Endometrial microvascular endothelial cells (primary cell): ENCODE data around the gene ALKBH2. TPM values are rescaled to one million over a fixed set of nuclear protein-coding genes. Genes with fewer than 3 reads are reported as not detected.

Experiments
- in situ Hi-C: cut with HindIII; loops from 2 replicates; pipeline ENCODE4 v1.10.0; 2017; ENCODE audit warnings: low sequenced_read_pairs, low pct_unique_long_range_greater_than_20kb; ENCODE audit errors: inconsistent ontology term
- total RNA-seq: library from RNA; depleted of rRNA; stranded (reverse); fragments of >200 nt; gene quantifications from one replicate; pipeline ENCODE4 v1.2.3, GENCODE V29; 2015; ENCODE audit errors: inconsistent ontology term

Gene ALKBH2
- total RNA-seq = 7.2 TPM

DNA sequence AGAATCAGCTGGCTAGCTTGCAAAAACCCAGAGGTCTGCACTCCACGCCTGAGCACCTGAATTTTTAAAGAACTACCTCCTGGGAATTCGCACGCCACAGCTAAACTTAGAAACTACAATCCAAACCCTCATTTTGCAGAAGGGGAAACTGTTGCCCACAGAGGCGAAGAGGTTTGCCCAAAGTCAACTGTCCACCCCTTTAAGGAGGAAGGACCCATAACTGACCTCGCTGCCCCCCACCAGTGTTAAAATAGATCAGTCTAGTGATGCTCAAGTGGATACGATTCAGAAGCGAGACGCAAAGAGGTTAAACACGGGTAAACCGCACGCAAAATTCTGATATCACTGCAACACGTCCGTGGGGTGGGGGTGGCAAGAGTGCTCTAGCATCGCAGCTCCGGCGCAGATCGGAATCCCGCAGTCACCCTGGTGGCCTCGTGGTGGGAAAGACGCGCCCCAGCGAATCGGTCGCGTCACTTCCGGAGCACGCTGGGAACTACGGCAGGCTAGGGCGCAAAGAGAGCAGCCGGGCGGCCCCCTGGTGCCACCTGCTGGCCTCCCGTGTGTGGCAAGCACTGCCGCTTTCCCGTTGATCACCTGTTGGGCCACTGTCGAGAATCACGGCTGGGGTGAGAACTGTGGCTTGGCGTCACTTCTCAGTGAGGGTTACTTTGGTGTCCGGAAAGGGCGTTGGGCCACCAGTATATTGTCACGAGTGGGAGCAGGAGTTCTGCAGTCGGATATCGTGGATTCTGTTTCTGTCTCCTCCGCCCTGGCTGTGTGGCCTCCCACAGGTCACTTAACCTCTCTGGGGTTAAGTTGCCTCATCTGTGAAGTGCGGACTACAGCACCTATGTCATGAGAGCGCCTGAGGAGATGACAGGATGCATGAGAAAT lies at the start of gene ALKBH2:
Gene ALKBH2 (minus strand): TSS at position 451 of the 897 bp plus-strand sequence. CDS start 686 bp downstream, outside the sequence.
- in situ Hi-C loops = no loop called here

DNA sequence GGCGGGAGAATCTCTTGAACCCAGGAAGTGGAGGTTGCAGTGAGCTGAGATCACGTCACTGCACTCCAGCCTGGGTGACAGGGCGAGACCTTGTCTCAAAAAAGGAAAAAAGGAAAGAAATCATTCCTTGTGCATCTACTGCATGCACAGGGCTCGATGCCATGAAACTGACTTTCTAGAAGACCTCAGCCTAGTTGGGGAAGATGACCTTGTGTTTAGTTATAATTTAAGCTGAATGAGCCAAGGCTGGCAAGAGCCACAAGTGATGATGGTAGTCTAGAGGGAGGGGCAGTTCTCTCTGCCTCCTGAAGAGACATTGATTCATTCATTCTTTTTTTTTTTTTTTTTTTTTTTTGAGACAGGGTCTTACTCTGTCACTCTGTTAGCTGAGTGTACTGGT lies 47.3 kb upstream of the ALKBH2 start:
- in situ Hi-C loops = no loop called here

DNA sequence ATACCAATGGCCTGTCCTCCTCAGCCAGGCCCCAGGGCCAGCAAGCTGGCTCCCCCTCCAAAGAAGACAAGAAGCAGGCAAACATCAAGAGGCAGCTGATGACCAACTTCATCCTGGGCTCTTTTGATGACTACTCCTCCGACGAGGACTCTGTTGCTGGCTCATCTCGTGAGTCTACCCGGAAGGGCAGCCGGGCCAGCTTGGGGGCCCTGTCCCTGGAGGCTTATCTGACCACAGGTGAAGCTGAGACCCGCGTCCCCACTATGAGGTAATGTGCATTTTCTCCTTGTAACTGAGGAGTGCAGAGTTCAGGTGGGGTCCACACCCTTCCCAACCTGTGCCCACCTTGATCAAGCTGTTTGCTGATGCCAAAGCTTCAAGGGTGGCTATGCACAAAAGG lies 46.5 kb upstream of the ALKBH2 start:
- in situ Hi-C loops = no loop called here

DNA sequence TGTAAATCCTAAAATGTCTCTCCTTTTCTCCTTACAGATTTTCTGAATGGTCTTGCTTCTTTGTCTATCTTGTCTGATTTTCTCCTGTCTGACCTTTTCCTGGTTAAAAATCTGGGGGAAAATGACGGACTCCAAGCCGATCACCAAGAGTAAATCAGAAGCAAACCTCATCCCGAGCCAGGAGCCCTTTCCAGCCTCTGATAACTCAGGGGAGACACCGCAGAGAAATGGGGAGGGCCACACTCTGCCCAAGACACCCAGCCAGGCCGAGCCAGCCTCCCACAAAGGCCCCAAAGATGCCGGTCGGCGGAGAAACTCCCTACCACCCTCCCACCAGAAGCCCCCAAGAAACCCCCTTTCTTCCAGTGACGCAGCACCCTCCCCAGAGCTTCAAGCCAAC lies 46.1 kb upstream of the ALKBH2 start:
- in situ Hi-C loops = no loop called here

DNA sequence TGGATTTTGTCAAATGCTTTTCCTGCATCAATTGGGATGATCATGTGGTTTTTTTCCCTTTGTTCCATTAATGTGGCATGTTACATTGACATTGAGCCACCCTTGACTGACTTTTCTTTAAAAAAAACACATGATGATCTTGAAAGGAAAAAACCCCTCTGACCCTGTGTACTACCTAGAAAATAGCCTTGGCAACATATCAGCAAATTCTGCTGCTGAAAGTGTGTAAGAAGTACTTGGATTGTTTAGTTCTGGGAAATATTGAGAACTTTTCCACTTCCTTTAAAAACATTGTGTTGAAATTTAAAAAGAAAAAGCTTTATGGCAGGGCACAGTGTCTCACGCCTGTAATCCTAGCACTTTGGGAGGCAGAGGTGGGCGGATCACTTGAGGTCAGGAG lies 43.8 kb upstream of the ALKBH2 start:
- in situ Hi-C loops = no loop called here

DNA sequence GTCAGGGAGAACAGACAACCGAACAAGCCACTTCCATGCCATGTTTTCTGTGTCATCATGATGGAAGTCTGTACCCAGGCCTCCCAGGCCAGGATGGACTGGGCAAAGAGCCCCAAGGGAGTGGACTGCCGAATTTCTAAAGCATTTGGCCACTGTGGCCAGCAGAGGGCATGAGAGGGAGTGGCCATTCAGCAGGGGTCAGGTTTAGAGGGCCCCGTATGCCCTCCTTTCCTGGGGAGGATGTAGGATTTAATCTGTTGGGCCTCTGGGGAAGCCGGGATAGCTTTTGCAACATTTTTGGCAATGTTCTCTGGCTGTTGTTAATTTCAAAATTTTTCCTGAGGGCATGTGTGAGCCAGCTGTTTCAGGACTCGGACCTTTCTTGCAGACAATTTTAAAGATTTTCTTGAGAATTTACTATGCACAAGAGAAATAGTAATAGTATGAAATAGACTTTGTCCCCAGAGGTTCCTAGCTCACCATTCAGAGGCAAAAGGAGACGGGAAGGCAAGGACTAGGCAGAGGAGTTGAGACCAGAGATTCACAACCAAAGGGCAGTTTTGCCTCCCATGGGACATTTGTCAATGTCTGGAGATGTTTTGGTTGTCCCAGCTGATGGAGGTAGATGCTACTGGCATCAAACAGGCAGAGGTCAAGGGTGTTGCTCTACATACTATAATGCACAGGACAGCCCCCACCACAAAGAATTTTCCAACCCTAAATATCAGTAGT lies 41.1 kb upstream of the ALKBH2 start:
- in situ Hi-C loops = no loop called here

DNA sequence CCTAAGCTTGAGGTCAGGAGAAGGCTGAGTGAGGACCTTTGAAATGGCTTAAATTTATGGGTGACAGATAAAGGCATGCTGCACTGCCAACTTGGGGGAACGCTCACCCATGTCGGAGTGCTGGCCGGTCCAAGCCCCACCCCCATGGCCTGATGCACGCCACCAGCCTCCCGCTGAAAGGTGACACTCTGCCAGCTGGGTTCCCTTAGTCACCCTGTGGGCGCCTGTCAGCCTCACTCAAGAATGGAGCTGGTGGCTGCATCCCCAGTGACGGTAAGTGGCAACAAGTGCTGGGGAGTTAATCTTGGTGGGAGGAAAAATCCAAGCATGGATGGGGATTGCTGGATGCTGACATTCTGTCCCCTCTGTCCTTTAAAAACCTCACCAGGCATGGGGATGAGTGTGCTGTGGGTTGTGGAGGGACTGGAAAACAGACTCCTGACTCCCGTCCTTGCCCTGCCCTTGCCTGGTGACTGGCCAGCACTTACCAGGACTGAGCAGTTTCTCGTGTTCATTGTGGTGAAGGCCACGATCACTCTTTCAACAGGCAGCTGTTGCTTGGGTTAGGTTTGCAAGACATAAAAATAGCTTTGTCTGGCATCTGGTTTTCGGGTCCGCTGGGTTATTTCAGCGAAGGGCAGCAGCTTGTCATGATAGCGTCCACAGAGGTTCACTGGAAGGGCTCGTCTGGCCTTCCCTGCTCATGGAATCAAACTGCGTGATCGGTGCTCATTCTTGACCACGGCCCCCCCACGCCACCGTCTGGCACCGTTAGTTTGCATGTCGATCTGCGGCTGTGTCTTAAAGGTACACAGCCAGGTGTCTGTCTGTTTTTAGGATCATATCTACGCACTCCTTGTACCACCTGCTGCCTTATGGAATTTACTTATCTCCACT lies 38.1 kb upstream of the ALKBH2 start:
- in situ Hi-C loops = no loop called here

DNA sequence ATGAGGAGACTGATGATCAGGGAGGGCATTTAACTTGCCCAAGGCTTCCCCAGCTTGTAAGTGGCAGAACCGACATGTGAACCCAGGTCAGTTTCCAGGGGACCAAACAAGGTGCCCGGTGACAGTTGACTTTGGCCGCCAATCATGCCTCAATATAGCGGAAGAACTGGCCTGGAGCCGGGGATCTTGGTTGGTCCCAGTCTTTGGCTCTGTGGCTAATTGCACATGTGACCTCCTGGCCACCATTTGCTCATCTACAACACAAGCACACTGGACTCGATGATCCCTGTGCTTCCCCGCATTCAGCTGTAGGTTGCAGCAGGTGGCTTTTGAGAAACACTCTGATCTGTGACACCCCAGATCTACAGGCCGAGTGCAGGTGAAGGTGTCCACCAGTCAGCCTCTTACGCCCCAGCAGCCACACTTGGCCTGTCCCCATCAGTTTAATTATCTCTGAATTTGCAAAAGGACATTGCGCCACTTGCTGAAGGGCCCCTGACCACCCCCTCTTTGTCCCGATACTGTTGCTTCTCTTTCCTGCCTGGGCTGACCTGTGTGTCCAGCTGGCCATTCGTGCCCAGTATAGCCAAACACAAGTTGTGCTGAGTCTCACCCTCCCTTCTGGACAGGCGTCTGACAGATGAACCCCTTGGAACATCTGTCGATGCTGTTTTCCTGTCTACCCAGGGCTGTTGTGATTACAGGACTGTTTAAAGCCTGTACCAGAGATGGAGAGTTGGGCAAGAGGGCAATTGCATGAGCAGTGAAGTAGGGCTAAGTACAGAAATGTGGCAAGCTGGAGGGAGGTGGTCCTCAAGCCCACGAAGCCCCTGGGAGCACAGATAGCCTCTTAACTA lies 37.3 kb upstream of the ALKBH2 start:
- in situ Hi-C loops = no loop called here

DNA sequence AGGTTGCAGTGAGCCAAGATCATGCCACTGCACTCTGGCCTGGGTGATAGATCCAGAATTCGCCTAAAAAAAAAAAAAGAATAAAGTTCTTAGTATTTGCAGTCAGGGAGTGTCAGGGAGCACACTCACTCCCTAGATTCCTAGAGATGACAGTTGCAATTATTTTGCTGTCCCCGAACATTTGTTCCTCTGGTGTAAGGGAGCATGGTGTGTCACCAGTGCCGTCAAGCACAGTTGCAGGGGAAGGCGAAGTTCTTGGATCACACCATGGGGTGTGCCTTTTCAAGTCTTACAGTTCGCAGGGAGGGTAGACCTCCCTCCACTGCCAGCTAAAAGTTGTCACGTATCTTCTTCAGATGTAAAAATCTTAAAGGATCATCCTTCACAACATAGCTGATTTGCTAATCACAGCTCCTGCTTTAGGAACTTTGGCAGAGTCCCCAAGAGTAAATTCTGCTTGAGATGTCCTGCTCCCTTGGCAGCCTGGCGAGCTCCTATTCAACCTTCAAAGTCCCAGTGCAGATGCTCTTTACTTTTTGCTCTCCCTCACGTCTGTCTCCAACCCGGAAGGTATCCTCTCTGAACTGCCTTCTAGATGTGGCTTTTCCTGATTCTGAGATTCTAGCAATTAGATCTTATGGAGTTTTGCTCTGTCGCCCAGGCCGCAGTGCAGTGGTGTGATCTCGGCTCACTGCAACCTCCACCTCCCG lies 34.4 kb upstream of the ALKBH2 start:
- in situ Hi-C loops = no loop called here

DNA sequence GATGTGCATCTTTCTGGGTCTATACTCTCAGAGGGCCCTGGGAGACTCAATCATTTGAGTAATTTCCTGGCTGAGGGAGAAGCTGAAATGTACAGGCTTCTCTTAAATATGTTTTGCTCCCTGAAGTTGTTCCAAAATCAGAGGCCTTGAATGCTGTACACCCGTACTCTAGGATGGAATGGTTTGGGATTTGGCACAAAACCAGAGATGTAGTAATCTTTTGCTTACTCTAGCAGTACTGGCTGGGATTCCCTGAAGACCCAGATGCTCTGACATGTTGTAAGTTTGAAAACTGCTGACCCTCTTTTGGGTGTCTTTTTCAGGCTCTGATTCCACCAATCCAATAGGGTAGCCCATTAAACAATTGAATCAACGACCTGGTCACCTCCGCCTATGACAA lies 33.5 kb upstream of the ALKBH2 start:
- in situ Hi-C loops = no loop called here

DNA sequence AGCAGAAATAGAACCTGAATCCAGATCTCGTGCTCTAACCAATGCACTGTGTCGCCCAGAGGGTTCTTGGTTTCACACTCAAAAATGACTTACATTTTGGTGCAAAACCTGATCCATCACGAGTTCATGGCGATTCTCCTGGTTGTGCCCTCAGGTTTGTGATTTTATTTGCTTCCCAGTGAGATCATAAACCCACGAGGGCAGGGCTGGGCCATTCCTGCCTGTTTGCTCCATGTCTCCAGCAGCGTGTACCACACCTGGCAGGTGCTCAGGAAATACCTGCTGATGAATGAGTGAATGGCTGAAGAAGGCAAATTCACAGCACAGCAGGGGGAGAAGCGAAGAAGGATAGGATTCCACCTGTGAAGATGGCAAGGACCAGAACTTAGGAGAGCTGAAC lies 32.5 kb upstream of the ALKBH2 start:
- in situ Hi-C loops = no loop called here

DNA sequence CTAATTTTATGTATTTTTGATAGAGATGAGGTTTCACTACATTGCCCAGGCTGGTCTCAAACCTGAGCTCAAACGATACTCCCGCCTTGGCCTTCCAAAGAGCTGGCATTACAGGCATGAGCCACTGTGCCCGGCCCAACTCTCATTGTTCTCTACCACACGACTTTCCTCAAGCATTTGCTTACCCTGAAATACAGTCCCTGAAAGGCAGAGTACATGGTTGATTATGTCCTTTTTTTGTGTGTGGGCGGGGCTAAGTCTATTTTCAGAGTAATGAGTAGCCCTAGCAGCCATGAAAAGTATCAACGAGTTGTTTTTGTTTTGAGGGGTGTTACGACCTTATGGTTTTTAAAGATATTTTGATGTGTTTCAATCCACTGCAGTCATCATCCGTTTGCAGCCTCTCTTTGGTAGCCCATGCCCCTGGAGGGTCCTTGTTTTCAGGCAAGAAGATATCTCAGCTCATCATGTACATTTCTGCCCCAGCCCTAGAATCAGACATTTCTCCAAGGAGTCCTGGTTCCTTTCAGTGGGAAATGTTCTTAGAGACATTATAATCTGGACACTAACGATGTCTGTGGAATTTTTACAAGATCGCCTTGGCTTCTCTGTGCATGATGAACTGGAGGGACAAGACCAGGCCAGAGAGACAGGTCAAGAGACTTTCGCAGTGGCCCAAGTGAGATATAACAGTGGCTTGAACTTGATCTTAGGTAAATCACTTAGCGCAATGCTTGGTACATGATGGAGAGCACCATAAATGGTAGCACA lies 31.8 kb upstream of the ALKBH2 start:
- in situ Hi-C loops = no loop called here

DNA sequence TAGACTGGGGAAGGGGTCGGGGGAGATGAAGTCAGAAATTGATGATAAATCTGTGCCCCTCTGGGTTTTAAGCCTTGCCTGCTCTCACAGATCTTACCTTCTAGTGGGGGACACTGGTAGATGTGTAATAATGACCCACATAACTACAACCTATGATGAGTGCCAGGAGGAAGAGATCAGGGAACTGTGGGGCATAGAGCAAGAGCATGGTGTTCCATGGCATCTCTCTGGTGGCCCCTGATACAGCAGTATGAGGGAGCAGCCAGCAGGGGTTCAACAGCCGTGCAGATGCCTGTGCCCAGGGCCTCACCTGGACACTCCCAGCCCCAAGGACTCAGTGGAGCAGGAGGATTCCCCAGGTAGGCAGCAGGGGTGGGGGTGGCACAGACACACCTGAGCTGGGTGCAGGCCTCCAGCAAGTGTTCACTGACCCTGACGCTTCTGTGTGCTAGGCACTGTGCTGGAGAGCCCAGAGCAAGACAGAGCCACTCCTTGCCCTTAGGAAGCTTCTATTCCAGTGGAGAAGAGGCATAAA lies 28.1 kb upstream of the ALKBH2 start:
- in situ Hi-C loops = no loop called here

DNA sequence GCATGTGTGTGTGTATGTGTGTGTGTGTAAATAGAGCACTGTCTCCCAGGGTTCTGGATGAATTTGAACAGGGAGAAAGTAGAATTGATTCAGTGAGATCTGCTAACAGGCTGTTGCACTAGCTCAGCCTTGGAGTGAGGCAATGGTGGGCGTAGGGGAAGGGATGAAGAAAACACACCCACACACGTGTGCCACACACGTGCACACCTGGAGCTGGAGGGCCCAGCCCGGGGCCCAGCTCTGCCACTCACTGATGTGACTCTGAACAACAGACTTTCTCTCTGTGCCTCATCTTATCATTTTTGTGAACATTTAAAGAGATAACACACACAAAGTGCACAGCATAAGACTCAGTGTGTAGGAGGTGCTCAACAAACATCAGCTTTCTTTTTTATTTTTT lies 27.3 kb upstream of the ALKBH2 start:
- in situ Hi-C loops = no loop called here

DNA sequence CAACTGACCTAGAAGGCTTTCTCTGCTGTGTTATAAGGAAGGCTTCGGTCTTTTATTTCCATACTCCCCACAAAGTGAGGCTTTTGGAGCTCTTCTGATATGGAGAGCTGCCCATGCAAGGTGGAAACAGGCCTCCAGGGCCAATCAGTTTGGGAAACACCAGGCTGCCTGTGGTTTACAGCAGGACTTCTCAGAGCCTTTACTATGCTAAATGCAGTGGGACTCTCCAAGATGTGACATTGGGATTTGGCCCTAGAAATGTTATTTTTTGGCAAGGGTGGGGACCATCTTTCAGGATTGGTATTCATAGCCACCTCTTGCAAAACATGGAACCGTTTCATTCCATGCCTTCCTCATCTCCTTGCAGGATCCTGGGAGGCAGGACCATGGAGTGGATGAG lies 26.8 kb upstream of the ALKBH2 start:
- in situ Hi-C loops = no loop called here

DNA sequence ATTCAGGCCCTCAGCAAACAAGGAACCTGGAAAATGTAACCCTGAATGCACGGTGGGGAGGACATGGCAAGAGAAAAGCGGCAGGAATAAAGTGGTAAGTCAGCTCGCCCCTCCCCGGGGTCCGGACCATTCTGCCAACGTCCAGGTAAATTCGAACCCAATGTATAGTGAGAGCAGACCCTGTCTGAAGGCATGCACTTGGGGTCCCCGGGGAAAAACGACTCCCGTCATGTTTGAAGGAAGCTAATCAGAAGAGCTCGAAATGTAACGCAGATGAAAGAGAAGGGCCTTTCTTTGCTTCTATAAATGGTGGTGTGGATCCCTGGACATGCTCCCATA lies 23.3 kb upstream of the ALKBH2 start:
- in situ Hi-C loops = no loop called here
